OCI-LY7 (cell line): Measurements from ENCODE around the gene PRRX2.

Source experiments
- EZH2phosphoT487 ChIP-seq: fragments of 200-600 bp; sonication (generic); IDR thresholded peaks from 2 replicates; pipeline ENCODE4 v1.6.1; 2018; ENCODE audit warnings: low read depth, borderline replicate concordance, mild to moderate bottlenecking, mixed run types, antibody characterized with exemption, low read length, moderate library complexity, mixed read lengths
- TF ChIP-seq, protein P1 (sequence below): fragments of 200-600 bp; sonication (generic); conservative IDR thresholded peaks from 2 replicates; pipeline ENCODE4 v1.5.1; 2014; ENCODE audit warnings: mild to moderate bottlenecking, antibody characterized with exemption, low read length, moderate library complexity, mixed read lengths

- TF ChIP-seq, protein P1, sequence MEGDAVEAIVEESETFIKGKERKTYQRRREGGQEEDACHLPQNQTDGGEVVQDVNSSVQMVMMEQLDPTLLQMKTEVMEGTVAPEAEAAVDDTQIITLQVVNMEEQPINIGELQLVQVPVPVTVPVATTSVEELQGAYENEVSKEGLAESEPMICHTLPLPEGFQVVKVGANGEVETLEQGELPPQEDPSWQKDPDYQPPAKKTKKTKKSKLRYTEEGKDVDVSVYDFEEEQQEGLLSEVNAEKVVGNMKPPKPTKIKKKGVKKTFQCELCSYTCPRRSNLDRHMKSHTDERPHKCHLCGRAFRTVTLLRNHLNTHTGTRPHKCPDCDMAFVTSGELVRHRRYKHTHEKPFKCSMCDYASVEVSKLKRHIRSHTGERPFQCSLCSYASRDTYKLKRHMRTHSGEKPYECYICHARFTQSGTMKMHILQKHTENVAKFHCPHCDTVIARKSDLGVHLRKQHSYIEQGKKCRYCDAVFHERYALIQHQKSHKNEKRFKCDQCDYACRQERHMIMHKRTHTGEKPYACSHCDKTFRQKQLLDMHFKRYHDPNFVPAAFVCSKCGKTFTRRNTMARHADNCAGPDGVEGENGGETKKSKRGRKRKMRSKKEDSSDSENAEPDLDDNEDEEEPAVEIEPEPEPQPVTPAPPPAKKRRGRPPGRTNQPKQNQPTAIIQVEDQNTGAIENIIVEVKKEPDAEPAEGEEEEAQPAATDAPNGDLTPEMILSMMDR, result no peak
- TF ChIP-seq EZH2phosphoT487, result no peak
These were observed 38.7 kb upstream of the PRRX2 start for GRCh38 chr9:129626625-129627284.
